ENCODE data around the gene ME2.
"Not testable (repeated sequence)": the region's sequence is repeated elsewhere in the genome, so short reads cannot be mapped to it uniquely, and the experiment has no call there.

Gene ME2

DNA sequence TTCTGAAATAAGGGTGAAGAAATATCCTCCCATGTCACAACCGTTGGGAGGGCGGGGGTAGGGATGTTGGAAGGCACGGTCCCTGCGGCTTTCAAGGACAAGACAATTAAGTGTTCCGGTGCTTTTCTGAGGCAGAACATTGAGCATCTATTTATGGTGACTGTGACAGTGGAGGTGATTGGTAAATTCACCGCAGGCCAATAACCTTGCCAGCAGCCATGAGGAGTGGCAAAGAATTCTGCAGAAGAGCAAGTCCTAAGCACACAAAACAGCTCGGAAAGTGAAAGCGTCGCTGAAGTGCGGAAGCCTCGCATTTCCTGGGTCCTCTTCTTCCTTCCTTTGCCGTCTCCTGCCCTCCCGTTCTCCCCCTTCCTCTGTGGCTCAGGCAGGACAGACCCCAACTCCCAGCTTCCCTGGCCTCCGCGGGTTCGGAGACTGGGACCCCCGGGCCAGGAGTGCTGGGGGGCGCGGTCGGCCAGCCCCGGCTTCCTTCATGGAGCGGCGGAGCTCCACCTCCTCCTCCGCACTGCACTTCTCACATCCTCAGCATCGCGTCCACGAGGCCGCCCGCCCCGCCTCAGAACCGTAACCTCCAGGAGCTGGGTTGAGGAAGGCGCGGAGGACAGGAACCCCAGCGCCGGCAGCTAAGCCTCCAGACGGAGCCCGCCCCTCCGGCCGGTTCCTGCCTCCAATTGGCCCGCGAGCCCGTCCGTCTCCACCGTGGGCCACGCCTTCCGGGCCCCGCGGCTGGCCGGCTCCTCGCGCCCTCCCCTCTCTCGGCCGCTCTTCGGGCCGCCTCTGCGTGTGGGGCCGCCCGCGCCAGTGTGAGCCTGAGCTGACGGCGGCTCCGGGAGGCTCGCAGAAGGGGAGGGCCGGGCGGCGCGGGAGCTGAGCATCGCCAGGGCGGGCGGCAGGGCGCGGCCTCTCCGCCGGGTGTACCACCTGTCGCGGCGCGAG, at the start of gene ME2:
ME2 (plus strand) TSS at position 774 of the 957 bp plus-strand sequence. CDS start 16,703 bp downstream, outside the sequence.
- peak; percentile 90 for DNase-seq

DNA sequence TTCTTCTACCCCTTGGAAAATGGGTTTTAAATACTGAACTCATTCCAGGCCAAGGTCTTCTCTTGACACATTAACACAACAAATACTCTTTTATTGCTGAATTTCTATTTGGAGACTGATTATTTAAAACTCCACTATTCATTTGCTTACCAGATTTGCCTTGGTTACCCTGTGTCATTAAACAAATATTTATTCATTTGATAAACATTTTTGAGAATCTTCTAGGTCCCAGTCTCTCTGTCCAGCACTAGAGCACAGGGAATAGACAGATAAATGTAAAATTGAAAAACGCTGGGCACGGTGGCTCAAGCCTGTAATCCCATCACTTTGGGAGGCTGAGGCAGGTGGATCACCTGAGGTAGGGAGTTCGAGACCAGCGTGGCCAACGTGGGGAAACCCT, 49.3 kb upstream of the ME2 start:
- no peak for DNase-seq

DNA sequence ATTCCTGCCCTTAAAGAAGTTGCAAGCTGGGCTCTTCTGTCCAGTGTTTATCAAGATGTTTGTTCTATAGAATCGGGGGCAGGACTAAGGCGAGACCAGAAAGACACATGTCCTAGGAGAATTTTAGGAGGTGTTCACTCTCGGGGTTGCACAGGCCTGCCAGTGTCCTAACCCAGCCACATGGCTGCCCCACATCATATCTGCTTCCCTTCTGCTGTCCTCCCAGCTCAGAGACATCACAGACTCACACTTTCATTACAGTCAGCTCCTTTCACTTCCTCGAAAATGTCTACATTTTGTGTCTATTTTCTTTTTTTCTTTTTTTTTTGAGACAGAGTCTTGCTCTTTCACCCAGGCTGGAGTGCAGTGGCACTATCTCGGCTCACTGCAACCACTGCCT, 48.4 kb upstream of the ME2 start:
- DNase-seq, result no peak

DNA sequence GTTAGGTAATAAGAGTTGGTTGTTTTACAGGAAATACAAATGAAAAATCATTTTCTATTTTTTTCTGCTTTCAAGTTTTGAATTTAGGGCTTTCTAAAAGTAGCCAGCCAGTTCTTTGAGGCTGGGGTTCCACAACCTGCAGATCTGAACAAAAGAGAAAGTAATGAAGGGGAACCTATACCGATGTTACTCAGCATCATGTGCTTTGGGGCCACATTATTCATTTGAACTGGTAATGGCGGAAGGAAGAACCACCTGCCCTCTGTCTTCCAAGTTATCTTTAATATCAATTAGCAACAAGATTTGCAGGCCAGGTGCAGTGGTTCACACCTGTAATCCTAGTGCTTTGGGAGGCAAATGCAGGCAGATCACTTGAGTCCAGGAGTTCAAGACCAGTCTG, 46.2 kb upstream of the ME2 start:
- DNase-seq, result no peak

DNA sequence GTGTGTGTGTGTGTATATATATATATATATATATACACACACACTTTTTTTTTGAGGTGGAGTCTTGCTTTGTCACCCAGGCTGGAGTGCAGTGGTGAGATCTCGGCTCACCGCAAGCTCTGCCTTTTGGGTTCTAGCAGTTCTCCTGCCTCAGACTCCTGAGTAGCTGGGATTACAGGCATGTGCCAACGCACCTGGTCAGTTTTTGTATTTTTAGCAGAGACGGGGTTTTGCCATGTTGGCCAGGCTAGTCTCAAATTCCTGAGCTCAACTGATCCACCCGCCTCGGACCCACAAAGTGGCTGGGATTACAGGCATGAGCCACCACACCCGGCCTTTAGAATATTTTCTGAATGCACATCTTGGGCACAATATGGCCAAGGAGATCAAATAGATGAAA, 45.4 kb upstream of the ME2 start:
- DNase-seq, result not testable (repeated sequence)

DNA sequence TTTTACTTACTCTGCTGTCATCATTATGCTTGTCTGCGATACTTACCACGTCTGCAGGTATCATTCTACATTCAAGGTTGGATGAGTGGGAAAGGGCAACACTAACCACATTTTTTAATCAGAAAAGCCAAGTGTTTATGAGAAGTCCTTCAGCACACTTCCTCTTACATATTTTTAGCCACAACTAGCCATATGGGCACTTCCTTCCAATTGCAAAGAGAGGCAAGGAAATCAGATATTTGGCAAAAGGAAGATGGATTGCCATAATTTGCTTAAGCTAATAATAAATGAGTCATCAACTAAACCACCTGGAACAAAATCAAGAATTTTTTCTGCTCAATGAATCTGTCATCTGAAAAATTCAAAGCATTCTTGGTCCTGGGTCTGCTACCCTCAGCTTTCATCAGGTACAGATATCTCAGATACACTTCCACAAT, 42.4 kb upstream of the ME2 start:
- DNase-seq, result peak; percentile 37

DNA sequence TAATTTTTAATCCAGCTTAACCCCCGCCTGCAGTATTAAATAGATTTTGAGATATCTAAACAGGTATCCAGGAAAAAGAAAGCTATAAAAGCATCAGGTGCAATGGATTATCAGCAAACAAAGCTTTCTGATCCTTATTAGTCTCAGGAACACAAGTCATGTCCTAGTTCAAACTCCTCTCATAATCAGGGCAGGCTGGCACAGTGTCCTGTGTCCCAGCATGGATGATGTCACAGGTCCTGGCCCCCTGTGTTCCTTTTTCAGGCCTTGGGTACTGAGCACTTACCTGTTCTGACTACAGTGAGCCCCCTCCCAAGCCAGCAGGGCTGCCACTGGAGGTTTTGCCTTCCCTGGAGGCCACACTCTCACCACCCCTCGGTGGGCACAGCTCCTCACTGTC, 39.6 kb upstream of the ME2 start:
- DNase-seq, result no peak

DNA sequence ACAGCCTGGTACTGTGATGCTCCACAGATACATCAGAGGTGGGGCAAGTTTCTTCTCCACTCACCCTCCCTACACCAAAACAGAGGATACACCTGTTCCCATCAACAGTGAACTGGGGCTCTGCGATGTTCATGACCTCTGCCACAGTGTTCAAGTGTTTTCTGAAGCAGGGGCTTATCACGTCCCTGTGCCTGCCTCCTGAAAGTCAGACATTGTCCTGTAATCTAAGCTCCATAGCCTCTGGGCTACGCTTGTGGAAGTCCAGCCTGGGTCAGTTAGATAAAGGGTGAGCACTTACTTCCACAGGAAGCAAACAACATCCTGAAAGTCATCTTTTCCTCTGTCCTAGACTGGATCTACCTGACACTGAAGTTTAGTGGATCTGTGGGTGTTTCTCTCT, 38.9 kb upstream of the ME2 start:
- DNase-seq, result no peak

DNA sequence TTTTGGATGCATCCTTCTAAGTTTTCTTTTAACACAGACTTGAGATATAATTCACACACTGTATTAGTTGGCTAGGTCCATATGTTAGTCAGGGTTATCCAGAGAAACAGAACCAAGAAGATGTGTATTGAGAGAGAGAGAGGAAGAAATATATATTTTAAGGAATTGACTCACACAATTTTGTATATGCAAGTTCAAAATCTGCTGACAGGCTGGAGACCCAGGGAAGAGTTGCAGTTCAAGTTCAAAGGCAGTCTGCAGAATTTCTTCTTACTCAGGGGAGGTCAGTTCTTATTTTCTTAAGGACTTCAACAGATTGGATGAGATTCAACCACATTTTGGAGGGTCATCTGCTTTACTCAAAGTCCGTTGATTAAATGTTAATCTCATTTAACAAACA, 36.1 kb upstream of the ME2 start:
- no peak for DNase-seq

DNA sequence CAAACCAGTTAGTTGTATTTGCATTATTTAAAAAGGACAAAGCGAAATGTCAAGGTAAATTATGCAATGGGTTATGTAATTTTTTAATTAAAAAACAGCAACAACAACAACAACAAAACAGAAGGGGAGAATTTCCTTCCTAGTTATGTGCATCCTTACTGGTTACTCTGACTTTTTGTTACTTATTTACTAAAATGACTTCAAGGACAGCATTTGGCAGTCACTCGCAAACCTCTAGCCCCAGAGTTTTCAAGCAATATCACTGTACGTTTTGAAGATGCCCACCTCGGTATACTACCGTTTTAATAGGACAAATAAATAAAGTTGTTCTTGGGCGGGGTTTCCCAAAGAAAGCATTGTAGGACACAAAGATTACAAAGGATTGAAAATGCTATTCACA, 34.4 kb upstream of the ME2 start:
- no peak for DNase-seq

DNA sequence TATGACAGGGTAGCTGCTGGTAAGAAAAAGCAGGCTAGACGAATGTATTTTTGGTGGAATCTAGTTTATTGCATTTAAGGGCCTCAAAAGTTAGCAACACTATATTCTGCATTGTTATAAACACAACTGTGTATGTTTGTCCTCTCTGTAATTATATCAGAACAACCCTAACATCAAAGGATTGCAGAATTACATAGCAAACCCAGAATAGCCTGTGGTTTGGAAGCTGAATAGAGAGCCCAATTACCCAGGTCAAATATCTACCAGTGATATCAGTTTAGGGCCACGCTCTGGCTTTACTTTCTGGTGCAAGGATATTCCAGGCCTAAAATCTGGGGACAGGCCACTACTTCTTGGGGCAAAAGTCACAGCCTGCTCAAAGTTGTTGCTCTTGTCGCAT, 34.0 kb upstream of the ME2 start:
- DNase-seq, result no peak

DNA sequence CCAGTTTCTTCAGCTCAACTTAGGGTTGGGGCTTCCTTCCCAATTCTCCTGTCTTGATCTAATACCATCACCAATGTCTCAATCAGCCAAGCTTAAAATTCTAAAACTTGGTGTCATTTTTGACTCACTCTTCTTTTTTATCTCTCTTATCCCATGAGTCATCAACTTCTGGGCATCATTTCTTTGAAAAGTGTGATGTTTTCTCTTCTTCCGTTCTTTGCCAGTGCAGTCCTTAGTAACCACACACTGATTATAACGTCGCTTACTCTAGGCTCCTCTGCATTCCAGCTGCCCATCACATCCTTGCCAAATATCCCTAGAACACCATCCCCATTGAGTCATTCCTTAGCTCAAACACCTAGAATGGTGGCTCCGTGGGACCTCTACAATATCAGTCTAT, 31.7 kb upstream of the ME2 start:
- DNase-seq, result no peak

DNA sequence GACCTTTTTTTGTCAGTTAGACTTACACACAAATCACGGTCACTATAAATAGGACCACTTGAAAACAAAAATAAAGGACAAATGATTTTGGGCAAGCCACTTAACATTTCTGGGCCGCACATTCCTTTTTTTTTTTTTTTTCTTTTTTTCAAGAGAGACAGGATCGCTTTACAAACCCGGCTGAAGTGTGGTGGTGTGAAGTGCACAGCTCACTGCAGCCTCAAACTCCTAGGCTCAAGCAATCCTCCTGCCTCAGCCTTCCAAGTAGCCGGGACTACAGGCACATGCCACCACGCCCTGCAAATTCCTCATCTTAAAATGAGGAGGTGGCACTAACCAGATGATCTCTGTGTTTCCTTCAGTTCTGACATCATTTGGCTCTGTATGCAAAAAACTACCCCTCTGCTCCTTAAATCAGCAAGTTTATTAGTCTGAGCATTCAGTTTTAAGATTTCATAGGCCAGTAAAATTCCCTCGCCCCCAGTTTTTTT, 30.8 kb upstream of the ME2 start:
- DNase-seq, result no peak

DNA sequence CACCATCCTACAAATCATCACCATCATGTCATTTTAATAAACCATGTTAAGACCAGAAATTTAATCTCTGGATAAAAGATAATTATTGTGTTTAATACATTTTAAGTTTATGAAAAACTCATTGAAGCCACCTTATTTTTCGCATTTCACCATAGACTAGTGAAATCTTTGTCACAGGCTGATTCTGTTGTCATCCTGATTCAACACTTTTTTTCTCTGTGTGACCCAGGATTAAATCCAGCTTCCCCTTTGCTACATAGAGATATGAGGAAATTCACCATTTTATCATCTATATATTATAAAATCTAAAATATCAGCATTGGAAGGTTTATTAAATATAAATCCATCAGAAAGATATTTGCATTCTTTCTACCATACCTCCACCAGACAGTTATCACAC, 29.9 kb upstream of the ME2 start:
- DNase-seq, result no peak

DNA sequence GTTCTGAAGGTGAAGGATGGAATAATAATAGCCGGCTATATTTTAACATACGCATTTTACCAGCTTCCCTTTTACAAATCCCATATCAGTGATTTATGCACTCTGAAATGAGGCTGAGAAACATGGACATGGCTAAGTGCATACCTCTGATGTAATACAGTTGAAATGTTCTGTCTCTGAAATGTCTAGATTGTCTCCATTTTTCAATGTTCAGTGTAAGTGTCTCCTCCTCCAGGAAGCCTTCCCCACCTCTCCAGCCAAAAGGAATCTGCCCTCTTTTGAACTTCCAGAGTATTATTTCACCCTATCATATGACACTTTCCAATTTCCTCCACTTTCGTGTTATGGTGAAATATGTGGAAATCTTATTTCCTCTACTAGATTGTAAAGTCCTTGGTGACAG, 29.5 kb upstream of the ME2 start:
- no peak for DNase-seq

DNA sequence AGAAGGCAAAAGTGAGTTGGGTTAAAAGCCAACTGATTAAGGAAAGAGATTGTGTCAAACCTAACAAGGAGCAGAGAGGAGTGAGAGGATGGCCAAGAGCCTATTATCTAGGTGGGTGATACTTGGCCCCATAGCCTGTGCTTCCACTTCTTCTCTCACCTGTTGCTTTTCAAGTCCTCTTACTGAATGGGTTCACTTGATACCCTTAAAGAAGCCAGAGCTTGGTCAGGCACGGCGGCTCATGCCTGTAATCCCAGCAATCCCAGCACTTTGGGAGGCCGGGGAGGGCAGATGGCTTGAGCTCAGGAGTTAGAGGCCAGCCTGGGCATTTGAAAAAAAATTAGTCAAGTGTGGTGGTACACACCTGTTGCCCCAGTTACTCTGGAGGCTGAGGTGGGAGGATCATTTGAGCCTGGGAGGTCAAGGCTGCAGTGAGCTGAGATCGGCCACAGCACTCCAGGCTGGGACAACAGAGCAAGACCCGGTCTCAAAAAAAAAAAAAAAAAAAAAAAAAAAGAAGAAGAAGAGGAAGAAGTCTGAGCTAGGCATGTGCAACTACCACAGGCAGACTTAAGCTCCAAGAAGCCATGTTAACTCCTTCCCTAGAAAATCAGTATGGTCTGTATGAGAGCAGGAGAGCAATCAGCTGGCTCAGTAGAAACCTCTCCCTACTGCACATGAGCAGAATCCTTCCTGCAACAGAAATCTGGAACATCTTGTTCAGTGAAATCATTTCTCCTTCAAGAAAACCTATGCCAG, 28.4 kb upstream of the ME2 start:
- DNase-seq, result no peak

DNA sequence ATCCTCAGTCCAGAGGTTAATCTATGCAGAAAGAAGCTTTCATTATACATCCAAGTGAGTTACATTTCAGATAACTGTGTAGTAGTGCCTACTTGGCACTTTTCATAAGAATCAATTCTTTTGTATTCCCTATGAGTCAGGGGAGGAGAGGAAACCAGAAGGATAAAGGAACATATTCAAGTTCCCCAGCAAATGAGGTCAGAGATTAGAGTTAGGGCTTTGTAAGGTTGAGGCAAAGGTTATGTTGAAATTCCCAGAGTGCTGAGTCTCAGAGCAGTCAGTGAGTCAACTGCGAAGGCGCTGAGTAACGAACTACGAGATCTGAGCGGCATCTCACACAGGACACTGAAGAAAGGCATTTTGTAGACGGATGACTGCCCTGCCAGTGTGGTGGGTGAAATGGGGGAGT, 25.1 kb upstream of the ME2 start:
- DNase-seq, result no peak

DNA sequence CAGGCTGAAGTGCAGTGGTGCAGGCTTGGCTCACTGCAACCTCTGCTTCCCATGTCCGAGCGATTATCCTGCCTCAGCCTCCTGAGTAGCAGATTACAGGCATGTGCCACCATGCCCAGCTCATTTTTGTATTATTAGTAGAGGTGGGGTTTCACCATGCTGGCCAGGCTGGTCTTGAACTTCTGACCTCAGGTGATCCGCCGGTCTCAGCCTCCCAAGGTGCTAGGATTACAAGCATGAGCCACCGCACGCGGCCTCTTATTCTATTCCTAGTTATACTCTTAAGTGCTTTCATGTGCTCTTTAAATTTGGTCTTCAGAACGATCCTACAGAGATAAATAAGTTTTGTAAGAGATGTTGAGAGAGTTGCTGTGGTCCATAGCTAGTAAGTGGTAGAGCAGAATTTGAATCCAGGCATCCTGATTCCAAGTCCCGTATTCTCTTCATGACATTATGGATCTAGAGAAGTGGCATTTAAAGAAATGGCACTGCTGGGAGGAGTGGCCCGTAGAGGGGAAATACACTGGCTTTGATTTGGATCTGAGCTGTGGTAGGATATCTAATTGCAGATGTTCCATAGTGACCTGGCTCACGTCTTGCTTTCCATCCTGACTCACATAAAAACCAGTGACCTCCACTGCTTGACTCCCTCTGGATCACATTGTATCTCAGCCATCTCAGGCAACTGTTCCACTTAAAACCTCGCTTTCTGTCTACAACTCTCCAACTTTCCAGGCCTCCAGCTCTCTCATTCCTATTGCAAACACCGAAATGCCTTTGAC, 22.8 kb upstream of the ME2 start:
- DNase-seq, result no peak

DNA sequence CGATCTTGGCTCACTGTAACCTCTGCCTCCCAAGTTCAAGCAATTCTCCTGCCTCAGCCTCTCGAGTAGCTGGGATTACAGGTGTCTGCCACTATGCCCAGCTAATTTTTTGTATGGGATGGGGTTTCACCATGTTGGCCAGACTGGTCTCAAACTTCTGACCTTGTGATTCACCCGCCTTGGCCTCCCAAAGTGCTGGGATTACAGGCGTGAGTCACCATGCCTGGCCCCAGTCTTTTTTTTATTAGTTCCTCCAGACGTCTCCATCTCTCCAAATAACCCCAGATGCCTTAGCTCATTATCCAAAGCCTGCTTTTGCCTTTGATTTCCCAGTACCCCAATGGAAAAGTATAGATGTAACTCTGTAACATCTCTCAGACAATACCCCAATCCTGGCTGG, 21.8 kb upstream of the ME2 start:
- not testable (repeated sequence) for DNase-seq

DNA sequence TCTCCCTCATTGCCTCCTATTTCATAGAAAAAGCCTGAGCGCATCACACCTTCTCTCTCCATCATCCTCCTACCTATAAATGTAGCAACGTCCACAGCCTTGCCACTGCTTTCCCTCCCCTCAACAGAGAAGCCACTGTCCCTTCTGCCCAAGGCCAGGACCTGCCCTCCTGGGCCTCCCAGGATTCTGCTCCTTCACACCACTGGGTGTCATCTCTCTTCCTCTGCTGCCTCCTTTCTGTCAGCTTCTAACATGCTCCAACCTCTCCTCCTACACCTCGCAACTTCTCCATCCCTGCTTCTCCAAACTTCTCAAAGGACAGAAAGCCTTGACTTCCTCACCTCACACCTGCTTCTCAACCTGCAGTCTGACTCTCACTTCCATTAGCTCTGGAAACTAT, 21.2 kb upstream of the ME2 start:
- DNase-seq, result no peak

DNA sequence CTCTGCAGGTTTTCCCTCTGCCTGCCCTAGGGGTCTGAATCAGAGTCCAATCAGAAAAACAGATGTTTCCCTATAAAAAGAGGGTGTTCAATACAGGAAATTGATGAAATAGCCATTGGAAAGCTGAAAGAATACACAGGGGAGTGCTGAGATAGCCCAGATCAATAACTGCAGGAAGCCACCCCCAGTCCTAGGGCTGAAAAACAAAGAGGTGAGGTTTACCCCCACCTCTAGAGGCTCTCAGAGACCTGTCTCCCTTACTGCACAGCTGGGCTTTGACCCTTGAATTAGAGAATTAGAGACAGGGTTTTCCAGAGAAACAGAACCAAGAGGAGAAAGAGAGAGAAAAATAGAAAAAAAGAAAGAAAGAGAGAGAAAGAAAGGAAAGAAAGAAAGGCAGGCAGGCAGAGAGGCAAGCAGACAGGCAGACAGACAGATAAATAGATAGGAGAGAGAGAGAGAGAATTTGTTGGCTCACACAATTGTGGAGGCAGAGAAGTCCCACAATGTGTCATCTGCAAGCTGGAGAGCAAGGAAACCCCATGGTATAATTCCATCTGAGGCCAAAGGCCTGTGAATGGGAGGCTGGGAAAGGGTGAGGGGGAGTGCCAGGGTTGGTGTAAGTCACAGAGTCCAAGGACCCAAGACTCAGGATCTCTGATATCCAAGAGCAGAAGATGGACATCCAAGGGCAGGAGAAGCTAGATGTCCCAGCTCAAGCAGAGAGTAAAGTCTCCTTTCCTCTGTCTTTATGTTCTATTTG, 18.9 kb upstream of the ME2 start:
- no peak for DNase-seq

DNA sequence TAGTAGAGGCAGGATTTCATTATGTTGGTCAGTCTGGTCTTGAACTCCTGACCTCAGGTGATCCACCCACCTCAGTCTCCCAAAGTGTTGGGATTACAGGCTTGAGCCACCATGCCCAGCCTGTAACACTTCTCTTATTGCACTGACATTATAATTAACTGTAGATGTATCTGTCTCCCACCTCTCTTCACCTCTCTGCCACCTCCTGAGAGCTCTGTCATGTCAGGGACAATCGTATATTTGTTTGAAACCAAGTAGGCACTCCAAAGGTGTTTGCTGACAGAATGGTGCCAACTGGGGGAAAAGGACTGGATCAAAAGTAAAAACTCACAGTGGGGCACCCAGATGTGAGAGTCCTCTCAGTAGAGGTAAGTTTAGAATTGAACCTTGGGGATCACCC, 17.3 kb upstream of the ME2 start:
- DNase-seq, result no peak
